OCI-LY1 (cell line): ENCODE results near the gene PTTG1IP2.

ENCODE experiments used
- H2AFZ ChIP-seq: fragments of 200-600 bp; sonication (generic), shearing (Covaris generic); 2 replicates; pipeline ENCODE4 v1.6.0; 2014; ENCODE audit warnings: antibody characterized with exemption, mild to moderate bottlenecking, low read length
- H3F3A ChIP-seq: fragments of 200-600 bp; sonication (generic), shearing (Covaris generic); 2 replicates; pipeline ENCODE4 v1.6.0; 2014; ENCODE audit warnings: mild to moderate bottlenecking, antibody characterized with exemption, low read length, moderate library complexity; ENCODE audit not compliant: insufficient read depth
- H3K27ac ChIP-seq: fragments of 200-600 bp; sonication (generic); 2 replicates; pipeline ENCODE4 v1.5.1; 2014; ENCODE audit warnings: low read length, mixed run types, mild to moderate bottlenecking, low read depth; ENCODE audit not compliant: poor library complexity, severe bottlenecking
- H3K27me3 ChIP-seq: fragments of 200-600 bp; sonication (generic); 2 replicates; pipeline ENCODE4 v1.6.0; 2014; ENCODE audit warnings: antibody characterized with exemption, mild to moderate bottlenecking, low read length, moderate library complexity; ENCODE audit not compliant: insufficient read depth
- H3K36me3 ChIP-seq: fragments of 200-600 bp; sonication (generic); 2 replicates; pipeline ENCODE4 v1.6.1; 2014; ENCODE audit warnings: mild to moderate bottlenecking, antibody characterized with exemption, low read length, moderate library complexity, mixed read lengths; ENCODE audit not compliant: insufficient read depth
- H3K4me1 ChIP-seq: fragments of 200-600 bp; sonication (generic); 2 replicates; pipeline ENCODE4 v1.5.1; 2014; ENCODE audit warnings: mild to moderate bottlenecking, low read length, moderate library complexity; ENCODE audit not compliant: insufficient read depth, severe bottlenecking
- H3K4me2 ChIP-seq: fragments of 200-600 bp; sonication (generic), shearing (Covaris generic); 2 replicates; pipeline ENCODE4 v1.6.1; 2014; ENCODE audit warnings: low read length
- H3K4me3 ChIP-seq: fragments of 200-600 bp; sonication (generic); 2 replicates; pipeline ENCODE4 v1.5.1; 2014; ENCODE audit warnings: low read length, low read depth, mild to moderate bottlenecking, mixed read lengths; ENCODE audit not compliant: poor library complexity, severe bottlenecking
- H3K79me2 ChIP-seq: fragments of 200-600 bp; shearing (Covaris generic); 2 replicates; pipeline ENCODE4 v1.6.1; 2016; ENCODE audit warnings: mixed run types, low read length, mixed read lengths; ENCODE audit not compliant: insufficient read depth
- H3K9ac ChIP-seq: fragments of 200-600 bp; sonication (generic), shearing (Covaris generic); 2 replicates; pipeline ENCODE4 v1.6.1; 2014; ENCODE audit warnings: mild to moderate bottlenecking, low read length, mixed read lengths
- H3K9me2 ChIP-seq: fragments of 200-600 bp; sonication (generic), shearing (Covaris generic); 2 replicates; pipeline ENCODE4 v1.6.1; 2014; ENCODE audit warnings: low read depth, mild to moderate bottlenecking, low read length, mixed read lengths
- H3K9me3 ChIP-seq: fragments of 200-600 bp; shearing (Covaris generic); 2 replicates; pipeline ENCODE4 v1.6.1; 2014; ENCODE audit warnings: low read length, mixed read lengths
- H4K20me1 ChIP-seq: fragments of 200-600 bp; sonication (generic), shearing (Covaris generic); 2 replicates; pipeline ENCODE4 v1.6.0; 2016; ENCODE audit warnings: mild to moderate bottlenecking, low read length; ENCODE audit not compliant: insufficient read depth
- EZH2 ChIP-seq: fragments of 200-600 bp; sonication (generic), shearing (Covaris generic); IDR thresholded peaks from 2 replicates; pipeline ENCODE4 v1.8.0; 2017; ENCODE audit warnings: borderline replicate concordance, mixed run types, mild to moderate bottlenecking, antibody characterized with exemption, low read length, moderate library complexity, mixed read lengths
- TF ChIP-seq, protein P1 (sequence below): fragments of 200-600 bp; sonication (generic), shearing (Covaris generic); IDR thresholded peaks from 2 replicates; pipeline ENCODE4 v1.5.1; 2017; ENCODE audit warnings: mild to moderate bottlenecking, antibody characterized with exemption, low read length, moderate library complexity, mixed read lengths

The PTTG1IP2 gene

DNA sequence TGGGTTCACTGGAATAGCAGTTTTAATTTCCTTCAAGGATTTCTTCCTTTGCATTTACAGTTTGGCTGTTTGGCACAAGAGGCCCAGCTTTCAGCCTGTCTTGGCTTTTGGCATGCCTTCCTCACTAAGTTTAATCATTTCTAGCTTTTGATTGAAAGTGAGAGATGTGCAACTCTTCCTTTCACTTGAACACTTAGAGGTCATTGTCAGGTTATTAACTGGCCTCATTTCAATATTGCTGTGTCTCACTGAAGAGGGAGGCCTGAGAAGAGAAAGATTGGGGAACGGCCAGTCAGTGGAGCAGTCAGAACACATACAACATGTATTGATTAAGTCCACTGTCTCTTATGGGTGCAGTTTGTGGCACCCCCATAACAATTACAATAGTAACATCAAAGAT lies 33.9 kb downstream of the PTTG1IP2 start:
- no peak overlapping the region for H3K27ac ChIP-seq
- TF ChIP-seq EZH2, result no peak
- TF ChIP-seq, protein P1, sequence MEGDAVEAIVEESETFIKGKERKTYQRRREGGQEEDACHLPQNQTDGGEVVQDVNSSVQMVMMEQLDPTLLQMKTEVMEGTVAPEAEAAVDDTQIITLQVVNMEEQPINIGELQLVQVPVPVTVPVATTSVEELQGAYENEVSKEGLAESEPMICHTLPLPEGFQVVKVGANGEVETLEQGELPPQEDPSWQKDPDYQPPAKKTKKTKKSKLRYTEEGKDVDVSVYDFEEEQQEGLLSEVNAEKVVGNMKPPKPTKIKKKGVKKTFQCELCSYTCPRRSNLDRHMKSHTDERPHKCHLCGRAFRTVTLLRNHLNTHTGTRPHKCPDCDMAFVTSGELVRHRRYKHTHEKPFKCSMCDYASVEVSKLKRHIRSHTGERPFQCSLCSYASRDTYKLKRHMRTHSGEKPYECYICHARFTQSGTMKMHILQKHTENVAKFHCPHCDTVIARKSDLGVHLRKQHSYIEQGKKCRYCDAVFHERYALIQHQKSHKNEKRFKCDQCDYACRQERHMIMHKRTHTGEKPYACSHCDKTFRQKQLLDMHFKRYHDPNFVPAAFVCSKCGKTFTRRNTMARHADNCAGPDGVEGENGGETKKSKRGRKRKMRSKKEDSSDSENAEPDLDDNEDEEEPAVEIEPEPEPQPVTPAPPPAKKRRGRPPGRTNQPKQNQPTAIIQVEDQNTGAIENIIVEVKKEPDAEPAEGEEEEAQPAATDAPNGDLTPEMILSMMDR, result no peak

DNA sequence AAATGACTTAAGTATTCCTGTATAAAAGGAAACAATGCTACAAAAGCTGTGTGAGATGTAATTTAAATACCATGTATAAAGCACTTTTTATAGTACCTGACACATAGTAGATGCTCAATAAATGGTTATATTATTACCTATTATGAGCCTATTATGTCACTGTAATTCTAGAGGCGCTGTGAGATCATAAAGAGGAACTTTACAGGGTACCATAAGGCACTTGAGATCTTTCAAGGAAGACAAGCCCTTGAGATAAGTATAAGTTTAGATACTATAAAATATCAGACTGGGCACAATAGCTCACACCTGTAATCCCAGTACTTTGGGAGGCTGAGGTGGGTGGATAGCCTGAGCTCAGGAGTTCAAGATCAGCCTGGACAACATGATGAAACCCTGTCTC lies 38.3 kb downstream of the PTTG1IP2 start:
- Histone ChIP-seq H3K9ac (no peak overlapping the region), H3K9me2 (no peaks in the 10 kb centered on the region), H3K27ac (no peak overlapping the region), H4K20me1 (no peaks in the 10 kb centered on the region), H3K27me3 (no peaks in the 10 kb centered on the region), H2AFZ (no peak overlapping the region), H3K9me3 (no peaks in the 10 kb centered on the region), H3K79me2 (no peaks in the 10 kb centered on the region), H3K36me3 (no peaks in the 10 kb centered on the region), H3K4me1 (no peaks in the 10 kb centered on the region), H3F3A (no peaks in the 10 kb centered on the region), H3K4me2 (no peak overlapping the region), H3K4me3 (no peak overlapping the region)
- TF ChIP-seq, protein P1, result no peak
- no peak for TF ChIP-seq EZH2

More for the DNA sequence above, 33.9 kb downstream of the PTTG1IP2 start:
- Histone ChIP-seq H2AFZ (no peak overlapping the region), H3K9me3 (no peaks in the 10 kb centered on the region), H3K79me2 (no peaks in the 10 kb centered on the region), H3K4me3 (no peak overlapping the region), H3K36me3 (no peaks in the 10 kb centered on the region), H3F3A (no peaks in the 10 kb centered on the region), H3K9ac (no peak overlapping the region), H3K27me3 (no peaks in the 10 kb centered on the region), H3K4me1 (no peaks in the 10 kb centered on the region), H3K9me2 (no peaks in the 10 kb centered on the region), H4K20me1 (no peaks in the 10 kb centered on the region), H3K4me2 (no peak overlapping the region)

DNA sequence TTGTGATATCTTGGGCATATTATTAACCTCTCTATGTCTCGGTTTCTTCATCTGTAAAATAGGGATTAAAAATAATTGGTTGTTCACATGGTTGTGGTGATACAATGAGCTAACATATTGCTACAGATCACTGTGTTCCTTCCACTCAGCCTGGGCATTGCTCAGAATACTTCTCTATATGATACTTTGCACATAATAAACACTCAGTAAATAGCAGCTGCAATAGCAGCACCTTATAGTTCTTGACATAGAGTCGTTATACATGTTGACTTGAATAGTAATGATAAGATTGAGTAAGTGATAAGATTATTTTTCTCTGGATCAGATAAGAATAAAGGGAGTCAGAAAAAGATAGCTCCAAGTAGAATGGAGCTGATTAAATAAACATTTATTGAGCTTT lies 42.3 kb downstream of the PTTG1IP2 start:
- Histone ChIP-seq H3K9me3 (no peaks in the 10 kb centered on the region), H3F3A (no peaks in the 10 kb centered on the region), H3K27me3 (no peaks in the 10 kb centered on the region), H3K36me3 (no peaks in the 10 kb centered on the region), H4K20me1 (no peaks in the 10 kb centered on the region), H3K9ac (no peak overlapping the region), H3K9me2 (no peaks in the 10 kb centered on the region), H3K4me3 (no peak overlapping the region), H3K27ac (no peak overlapping the region), H3K4me1 (no peaks in the 10 kb centered on the region), H3K4me2 (no peak overlapping the region), H3K79me2 (no peaks in the 10 kb centered on the region), H2AFZ (no peak overlapping the region)
- TF ChIP-seq EZH2, result no peak
- TF ChIP-seq, protein P1, result no peak
